GM21526 (cell line): ENCODE data around the gene C2orf76.

Experiments
- ATAC-seq: cut with Tn5 transposase; IDR thresholded peaks from one replicate; pipeline ENCODE4 v1.9.1; 2021; ENCODE audit warnings: moderate library complexity; ENCODE audit not compliant: unreplicated experiment, low FRiP score

The C2orf76 gene

GRCh38 chr2:119338826-119339561, 27.6 kb downstream of the C2orf76 start:
- ATAC-seq = peak; percentile 98

- ATAC-seq = no peak
These were observed 28.4 kb downstream of the C2orf76 start for GRCh38 chr2:119338272-119338671.

- ATAC-seq = no peak
These were observed 28.9 kb downstream of the C2orf76 start for GRCh38 chr2:119337749-119338148.

- no peak for ATAC-seq
These were observed 32.8 kb downstream of the C2orf76 start for GRCh38 chr2:119333833-119334232.

GRCh38 chr2:119333360-119333759, 33.3 kb downstream of the C2orf76 start:
- no peak for ATAC-seq

- no peak for ATAC-seq
These were observed 33.7 kb downstream of the C2orf76 start for GRCh38 chr2:119332953-119333352.

GRCh38 chr2:119327431-119327830, 39.2 kb downstream of the C2orf76 start:
- no peak for ATAC-seq

- ATAC-seq = no peak
These were observed 39.7 kb downstream of the C2orf76 start for GRCh38 chr2:119326938-119327337.

GRCh38 chr2:119324685-119325270, 41.9 kb downstream of the C2orf76 start:
- ATAC-seq = no peak

GRCh38 chr2:119323459-119323858, 43.2 kb downstream of the C2orf76 start:
- ATAC-seq = no peak

- no peak for ATAC-seq
These were observed 47.0 kb downstream of the C2orf76 start for GRCh38 chr2:119319593-119319992.

GRCh38 chr2:119317554-119317953, 49.1 kb downstream of the C2orf76 start:
- ATAC-seq = no peak

GRCh38 chr2:119316066-119316465, 50.6 kb downstream of the C2orf76 start:
- ATAC-seq = no peak

GRCh38 chr2:119315241-119315925, 51.3 kb downstream of the C2orf76 start:
- ATAC-seq = no peak

- no peak for ATAC-seq
These were observed 54.8 kb downstream of the C2orf76 start for GRCh38 chr2:119311831-119312230.

- no peak for ATAC-seq
These were observed 55.3 kb downstream of the C2orf76 start for GRCh38 chr2:119311371-119311770.

- no peak for ATAC-seq
These were observed 57.8 kb downstream of the C2orf76 start for GRCh38 chr2:119308793-119309330.

GRCh38 chr2:119307419-119308140, 59.1 kb downstream of the C2orf76 start:
- ATAC-seq = no peak

GRCh38 chr2:119306196-119306590, 60.4 kb downstream of the C2orf76 start:
- ATAC-seq = no peak

GRCh38 chr2:119305497-119306195, 61.0 kb downstream of the C2orf76 start:
- ATAC-seq = no peak
